ENCODE measurements around the gene CPLANE2.
A peak's percentile ranks its signal among the peaks of the same experiment; 100 is the strongest.

CPLANE2 gene

GRCh38 chr1:16237343-16237830, 404 bp upstream of the CPLANE2 start:
- H3K4me3 ChIP-seq (ENCODE audit: low read depth, low read length), result peak overlapping the region; percentile 40
- no peak for TF ChIP-seq CTCF (IDR thresholded peaks at IDR 0.05; ENCODE audit: borderline replicate concordance, insufficient read depth, low read depth, low read length)

- peak overlapping the region; percentile 96 for H3K4me3 ChIP-seq (ENCODE audit: low read depth, low read length)
- peak; percentile 49; the same call in 1 of the 2 replicates for TF ChIP-seq CTCF (IDR thresholded peaks at IDR 0.05; ENCODE audit: borderline replicate concordance, insufficient read depth, low read depth, low read length)
Measured at GRCh38 chr1:16235944-16236510, 956 bp downstream of the CPLANE2 start.

- TF ChIP-seq CTCF (IDR thresholded peaks at IDR 0.05; ENCODE audit: borderline replicate concordance, insufficient read depth, low read depth, low read length), result no peak
- H3K4me3 ChIP-seq (ENCODE audit: low read depth, low read length), result no peak overlapping the region
Measured at GRCh38 chr1:16235347-16235746, 1.6 kb downstream of the CPLANE2 start.

- TF ChIP-seq CTCF (IDR thresholded peaks at IDR 0.05; ENCODE audit: borderline replicate concordance, insufficient read depth, low read depth, low read length), result no peak
- H3K4me3 ChIP-seq (ENCODE audit: low read depth, low read length), result no peak overlapping the region
Measured at GRCh38 chr1:16233431-16233830, 3.6 kb downstream of the CPLANE2 start.

GRCh38 chr1:16232316-16232710, 4.7 kb downstream of the CPLANE2 start:
- TF ChIP-seq CTCF (IDR thresholded peaks at IDR 0.05; ENCODE audit: borderline replicate concordance, insufficient read depth, low read depth, low read length), result no peak
- H3K4me3 ChIP-seq (ENCODE audit: low read depth, low read length), result no peak overlapping the region

GRCh38 chr1:16231331-16232315, 5.4 kb downstream of the CPLANE2 start:
- no peak for TF ChIP-seq CTCF (IDR thresholded peaks at IDR 0.05; ENCODE audit: borderline replicate concordance, insufficient read depth, low read depth, low read length)
- H3K4me3 ChIP-seq (ENCODE audit: low read depth, low read length), result no peak overlapping the region
